Measurements from ENCODE around the gene OAS1.

The OAS1 gene

GRCh38 chr12:112965643-112966042, 58.9 kb downstream of the OAS1 start:
- no peak for DNase-seq (ENCODE audit: low read depth)

DNA sequence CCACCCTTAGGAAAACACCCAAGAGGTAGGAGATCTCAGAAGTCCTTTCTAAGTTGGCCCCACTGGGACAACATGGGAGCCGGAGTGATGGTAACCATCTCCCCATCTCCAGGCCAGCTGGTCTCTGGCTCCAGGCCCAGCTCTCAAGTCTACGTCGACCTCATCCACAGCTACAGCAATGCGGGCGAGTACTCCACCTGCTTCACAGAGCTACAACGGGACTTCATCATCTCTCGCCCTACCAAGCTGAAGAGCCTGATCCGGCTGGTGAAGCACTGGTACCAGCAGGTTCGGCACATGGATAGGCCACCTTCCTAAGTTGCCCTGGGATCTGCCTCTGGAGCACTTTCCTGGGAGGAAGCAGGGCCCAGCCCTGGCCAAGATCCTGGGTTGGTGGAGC, 60.5 kb downstream of the OAS1 start:
- no peak for DNase-seq (ENCODE audit: low read depth)

- DNase-seq (ENCODE audit: low read depth), result no peak
Measured at GRCh38 chr12:112967858-112968257, 61.1 kb downstream of the OAS1 start.
